SU-DHL-6 (cell line): Measurements from ENCODE around the gene PRCD.
A peak's percentile ranks its signal among the peaks of the same experiment; 100 is the strongest.

Source experiments
- H2AFZ ChIP-seq: fragments of 200-600 bp; sonication (generic); 2 replicates; pipeline ENCODE4 v1.6.1; 2014; ENCODE audit warnings: low read depth, mild to moderate bottlenecking, moderate library complexity, mixed read lengths, antibody characterized with exemption, low read length; ENCODE audit not compliant: severe bottlenecking
- H3F3A ChIP-seq: fragments of 200-600 bp; shearing (Covaris generic); 2 replicates; pipeline ENCODE4 v1.6.0; 2016; ENCODE audit warnings: antibody characterized with exemption, mild to moderate bottlenecking; ENCODE audit not compliant: insufficient read depth
- H3K27ac ChIP-seq: fragments of 200-600 bp; sonication (generic); 2 replicates; pipeline ENCODE4 v1.5.1; 2016; ENCODE audit warnings: low read depth, mild to moderate bottlenecking, low read length, moderate library complexity, mixed read lengths
- H3K27me3 ChIP-seq: fragments of 200-600 bp; sonication (generic), shearing (Covaris generic); 2 replicates; pipeline ENCODE4 v1.6.0; 2014; ENCODE audit warnings: mild to moderate bottlenecking, low read length
- H3K36me3 ChIP-seq: fragments of 200-600 bp; sonication (generic); 2 replicates; pipeline ENCODE4 v1.6.1; 2014; ENCODE audit warnings: mild to moderate bottlenecking, low read length, mixed read lengths
- H3K4me2 ChIP-seq: fragments of 300-600, 200-600 bp; shearing (Covaris generic), sonication (generic); 2 replicates; pipeline ENCODE4 v1.6.0; 2014; ENCODE audit warnings: low read length, low read depth, mild to moderate bottlenecking; ENCODE audit not compliant: poor library complexity, severe bottlenecking
- H3K4me3 ChIP-seq: fragments of 200-600 bp; sonication (generic); 2 replicates; pipeline ENCODE4 v1.5.1; 2014; ENCODE audit warnings: antibody characterized with exemption, low read length, mild to moderate bottlenecking, mixed read lengths; ENCODE audit not compliant: insufficient read depth, poor library complexity, severe bottlenecking
- H3K79me2 ChIP-seq: fragments of 200-600 bp; sonication (generic); 2 replicates; pipeline ENCODE4 v1.6.1; 2014; ENCODE audit warnings: mild to moderate bottlenecking, low read length, moderate library complexity; ENCODE audit not compliant: insufficient read depth
- H3K9ac ChIP-seq: fragments of 200-600 bp; sonication (generic); 2 replicates; pipeline ENCODE4 v1.7.0; 2014; ENCODE audit warnings: mild to moderate bottlenecking, low read length
- H3K9me2 ChIP-seq: fragments of 200-600 bp; sonication (generic); replicated peaks from 2 replicates; pipeline ENCODE4 v1.6.1; 2014; ENCODE audit warnings: low read length; ENCODE audit not compliant: insufficient read depth
- H3K9me3 ChIP-seq: fragments of 200-600 bp; sonication (generic); 2 replicates; pipeline ENCODE4 v1.6.1; 2014; ENCODE audit warnings: low read length, mixed read lengths; ENCODE audit not compliant: insufficient read depth
- H4K20me1 ChIP-seq: fragments of 200-600 bp; sonication (generic); 2 replicates; pipeline ENCODE4 v1.6.1; 2014; ENCODE audit warnings: low read depth, mild to moderate bottlenecking, antibody characterized with exemption, low read length, moderate library complexity, mixed read lengths
- CTCF ChIP-seq: fragments of 200-600 bp; sonication (generic); IDR thresholded peaks from one replicate; pipeline ENCODE4 v1.5.1; 2017; ENCODE audit warnings: antibody characterized with exemption, mild to moderate bottlenecking, low read length, moderate library complexity; ENCODE audit not compliant: insufficient read depth, poor library complexity, severe bottlenecking
- EZH2phosphoT487 ChIP-seq: fragments of 200-600 bp; sonication (generic), shearing (Covaris generic); conservative IDR thresholded peaks from 2 replicates; pipeline ENCODE4 v1.6.1; 2018; ENCODE audit warnings: mild to moderate bottlenecking, antibody characterized with exemption, low read length, moderate library complexity, mixed read lengths

The PRCD gene

GRCh38 chr17:76539631-76540271 is at the start of gene PRCD:
PRCD (plus strand) TSS chr17:76540044; CDS start chr17:76540142, 98 bp downstream.
- TF ChIP-seq CTCF (no peak), EZH2phosphoT487 (no peak)
- no peak within 1 kb of the TSS for H3K9ac ChIP-seq

GRCh38 chr17:76490112-76490710 is 49.6 kb upstream of the PRCD start:
- Histone ChIP-seq H3K9me3 (no peaks in the 10 kb centered on the region), H2AFZ (no peak overlapping the region)

More at GRCh38 chr17:76539631-76540271, at the start of gene PRCD:
- Histone ChIP-seq H3K36me3 (no peaks in the 10 kb centered on the region), H3K27me3 (no peaks in the 10 kb centered on the region), H3K79me2 (no peaks in the 10 kb centered on the region), H3K4me3 (no peak within 1 kb of the TSS), H3K9me3 (no peaks in the 10 kb centered on the region), H2AFZ (no peak within 1 kb of the TSS), H3K27ac (no peak within 1 kb of the TSS), H3F3A (no peaks in the 10 kb centered on the region), H4K20me1 (no peaks in the 10 kb centered on the region), H3K9me2 (no peaks in the 10 kb centered on the region), H3K4me2 (no peak within 1 kb of the TSS)

GRCh38 chr17:76491271-76492122 is 48.3 kb upstream of the PRCD start:
- Histone ChIP-seq H3K9me2 (no peaks in the 10 kb centered on the region), H3K27me3 (no peaks in the 10 kb centered on the region), H3K79me2 (no peaks in the 10 kb centered on the region), H3K9ac (peak overlapping the region; percentile 60; the same call in 1 of the 2 replicates), H3F3A (peaks cover 32% of the 10 kb centered on the region), H3K27ac (peak overlapping the region; percentile 90), H2AFZ (no peak overlapping the region), H3K9me3 (no peaks in the 10 kb centered on the region), H3K4me2 (peak overlapping the region; percentile 59), H3K36me3 (no peaks in the 10 kb centered on the region), H4K20me1 (no peaks in the 10 kb centered on the region), H3K4me3 (no peak overlapping the region)
- no peak for TF ChIP-seq EZH2phosphoT487
- no peak for TF ChIP-seq CTCF

More at GRCh38 chr17:76490112-76490710, 49.6 kb upstream of the PRCD start:
- Histone ChIP-seq H3K79me2 (no peaks in the 10 kb centered on the region), H3K4me3 (no peak overlapping the region), H3K27me3 (no peaks in the 10 kb centered on the region), H3K9ac (no peak overlapping the region), H3K9me2 (no peaks in the 10 kb centered on the region), H3K36me3 (no peaks in the 10 kb centered on the region), H3K27ac (peak overlapping the region; percentile 90; the same call in 1 of the 2 replicates), H4K20me1 (no peaks in the 10 kb centered on the region), H3K4me2 (no peak overlapping the region), H3F3A (peaks cover 33% of the 10 kb centered on the region)
- TF ChIP-seq CTCF (no peak), EZH2phosphoT487 (no peak)
